H1 (cell line): Measurements from ENCODE around the gene CCDC198. TPM values are rescaled to one million over a fixed set of nuclear protein-coding genes. Genes with fewer than 3 reads are reported as not detected.

Experiments used
- CTCF ChIA-PET: fragments of 300-600 bp; sonication (Branson Sonifier 250); formaldehyde crosslinking; loops from one replicate; lab custom pipeline; 2021; ENCODE audit not compliant: partially characterized antibody; lab: Charles Lee
- POLR2A ChIA-PET: fragments of 300-600 bp; sonication (Branson Sonifier 250); formaldehyde crosslinking; loops from one replicate; lab custom pipeline; 2021; ENCODE audit warnings: inconsistent platforms; ENCODE audit not compliant: partially characterized antibody; lab: Charles Lee
- DNase-seq, 2 experiments: peaks; one replicate each; pipeline versions ENCODE4 v3.0.0 to v3.0.0-alpha.2; 2010 to 2022; ENCODE audit warnings: low spot score in 2 of 2, low read depth in 1 of 2, mixed read lengths in 1 of 2
- FAIRE-seq: peaks from 2 replicates; lab custom pipeline; 2011; peaks lifted over from hg19 to GRCh38; lab: Jason Lieb, UNC
- H2AFZ ChIP-seq: 2 replicates; pipeline ENCODE4 v1.8.1; 2012; ENCODE audit warnings: low read length, inconsistent platforms
- H2AK5ac ChIP-seq: 2 replicates; pipeline ENCODE4 v1.6.1; 2013; ENCODE audit warnings: low read depth, low read length
- H2BK120ac ChIP-seq: replicated peaks from 2 replicates; pipeline ENCODE3; 2013; ENCODE audit warnings: low read depth, low read length, inconsistent platforms
- H2BK12ac ChIP-seq: 2 replicates; pipeline ENCODE4 v1.6.1; 2013; ENCODE audit warnings: low read depth, low read length
- H2BK15ac ChIP-seq: 2 replicates; pipeline ENCODE4 v1.6.1; 2013; ENCODE audit warnings: low read length
- H2BK20ac ChIP-seq: 2 replicates; pipeline ENCODE4 v1.6.1; 2013; ENCODE audit warnings: low read length
- H2BK5ac ChIP-seq: 2 replicates; pipeline ENCODE4 v1.6.1; 2013; ENCODE audit warnings: low read depth, low read length
- H3K14ac ChIP-seq: 2 replicates; pipeline ENCODE4 v1.6.1; 2013; ENCODE audit warnings: inconsistent platforms; ENCODE audit not compliant: insufficient read length
- H3K18ac ChIP-seq: 2 replicates; pipeline ENCODE4 v1.6.1; 2013; ENCODE audit warnings: low read length; ENCODE audit errors: extremely low read depth
- H3K23ac ChIP-seq: 2 replicates; pipeline ENCODE4 v1.6.1; 2013; ENCODE audit warnings: inconsistent platforms; ENCODE audit not compliant: insufficient read length
- H3K23me2 ChIP-seq: 2 replicates; pipeline ENCODE4 v1.6.1; 2013; ENCODE audit warnings: low read depth, low read length
- H3K27ac ChIP-seq: 2 replicates; pipeline ENCODE4 v1.6.1; 2011; ENCODE audit warnings: low read depth, low read length, inconsistent platforms
- H3K27me3 ChIP-seq, 4 experiments: replicated peaks in 1 of 4; 1 replicate in 1 of 4; 2 replicates in 3 of 4; pipeline versions ENCODE4 v1.6.1 to v1.8.1; 2011 to 2013; ENCODE audit warnings: low read length in 3 of 4, mild to moderate bottlenecking in 3 of 4, inconsistent platforms in 2 of 4, mixed read lengths in 2 of 4, moderate library complexity in 1 of 4; ENCODE audit not compliant: control insufficient read depth in 3 of 4, insufficient read depth in 3 of 4; ENCODE audit errors: extremely low read depth in 1 of 4
- H3K36me3 ChIP-seq, 4 experiments: 2 replicates each; pipeline versions ENCODE4 v1.6.1 to v1.8.1; 2011 to 2013; ENCODE audit warnings: mild to moderate bottlenecking in 4 of 4, low read length in 3 of 4, moderate library complexity in 2 of 4, control low read depth in 1 of 4, inconsistent platforms in 1 of 4; ENCODE audit not compliant: insufficient read depth in 4 of 4, control insufficient read depth in 2 of 4
- H3K4ac ChIP-seq: replicated peaks from 2 replicates; pipeline ENCODE3; 2013; ENCODE audit warnings: low read length, low read depth, mixed read lengths, inconsistent platforms; ENCODE audit not compliant: insufficient read length
- H3K4me1 ChIP-seq, 4 experiments: replicated peaks in 1 of 4; 1 replicate in 1 of 4; 2 replicates in 3 of 4; pipeline versions ENCODE4 v1.6.1 to v1.8.1; 2011 to 2013; ENCODE audit warnings: low read length in 3 of 4, inconsistent platforms in 2 of 4, mixed read lengths in 1 of 4; ENCODE audit not compliant: insufficient read depth in 4 of 4, control insufficient read depth in 3 of 4
- H3K4me2 ChIP-seq, 2 experiments: 2 replicates each; pipeline versions ENCODE4 v1.6.1 to v1.8.1; 2011 to 2013; ENCODE audit warnings: low read depth in 2 of 2, low read length in 2 of 2, control low read depth in 1 of 2, inconsistent platforms in 1 of 2, mild to moderate bottlenecking in 1 of 2; ENCODE audit not compliant: insufficient read depth in 1 of 2
- H3K4me3 ChIP-seq, 4 experiments: fragments of 200-600, 300-600 bp in 1 of 4; sonication (generic), shearing (Covaris generic), sonication (Bioruptor Twin) in 1 of 4; 2 replicates each; pipeline versions ENCODE4 v1.5.1 to v1.8.1; 2011 to 2016; ENCODE audit warnings: low read length in 4 of 4, low read depth in 3 of 4, control low read depth in 2 of 4, inconsistent platforms in 2 of 4, mild to moderate bottlenecking in 2 of 4, mixed read lengths in 1 of 4, moderate library complexity in 1 of 4; ENCODE audit not compliant: insufficient read depth in 2 of 4; ENCODE audit errors: extremely low read depth in 1 of 4
- H3K56ac ChIP-seq: replicated peaks from 2 replicates; pipeline ENCODE3; 2013; ENCODE audit warnings: low read depth, mild to moderate bottlenecking, mixed read lengths, low read length, inconsistent platforms; ENCODE audit not compliant: insufficient read length
- H3K79me1 ChIP-seq: 2 replicates; pipeline ENCODE4 v1.6.1; 2013; ENCODE audit warnings: low read depth, low read length, control low read depth
- H3K79me2 ChIP-seq, 2 experiments: 2 replicates each; pipeline versions ENCODE4 v1.6.1 to v1.8.1; 2012 to 2013; ENCODE audit warnings: low read length in 2 of 2, mild to moderate bottlenecking in 2 of 2, inconsistent platforms in 1 of 2; ENCODE audit not compliant: insufficient read depth in 2 of 2, control insufficient read depth in 1 of 2
- H3K9ac ChIP-seq, 4 experiments: replicated peaks in 1 of 4; 1 replicate in 1 of 4; 2 replicates in 3 of 4; pipeline versions ENCODE4 v1.6.1 to v1.8.1; 2011 to 2013; ENCODE audit warnings: low read depth in 3 of 4, low read length in 3 of 4, control low read depth in 2 of 4, mild to moderate bottlenecking in 2 of 4, moderate library complexity in 2 of 4, inconsistent platforms in 1 of 4; ENCODE audit errors: extremely low read depth in 1 of 4
- H3K9me3 ChIP-seq, 2 experiments: 2 replicates each; pipeline versions ENCODE4 v1.6.1 to v1.8.1; 2012 to 2013; ENCODE audit warnings: mild to moderate bottlenecking in 2 of 2, moderate library complexity in 2 of 2, control low read depth in 1 of 2, inconsistent platforms in 1 of 2, low read depth in 1 of 2, low read length in 1 of 2, mixed read lengths in 1 of 2; ENCODE audit not compliant: insufficient read depth in 2 of 2
- H4K20me1 ChIP-seq, 2 experiments: replicated peaks in 1 of 2; 2 replicates each; pipeline versions ENCODE3 to v1.8.1; 2011 to 2013; ENCODE audit warnings: inconsistent platforms in 2 of 2, low read length in 2 of 2, mild to moderate bottlenecking in 1 of 2; ENCODE audit not compliant: insufficient read depth in 2 of 2, control insufficient read depth in 1 of 2
- H4K5ac ChIP-seq: 2 replicates; pipeline ENCODE4 v1.6.1; 2013; ENCODE audit warnings: low read length, low read depth, mixed read lengths, inconsistent platforms; ENCODE audit not compliant: insufficient read length
- H4K8ac ChIP-seq: 2 replicates; pipeline ENCODE4 v1.8.0; 2013; ENCODE audit warnings: mild to moderate bottlenecking, moderate library complexity, low read length, inconsistent platforms; ENCODE audit not compliant: insufficient read depth; ENCODE audit errors: extremely low read depth
- H4K91ac ChIP-seq: replicated peaks from 2 replicates; pipeline ENCODE3; 2013; ENCODE audit warnings: low read length, mixed read lengths, inconsistent platforms; ENCODE audit not compliant: insufficient read length
- BRCA1 ChIP-seq: IDR thresholded peaks from 2 replicates; pipeline ENCODE4 v1.6.1; 2012; ENCODE audit warnings: low read depth, low read length, improper control_type of control experiment
- CBX5 ChIP-seq: fragments of 300-800, 300-1000 bp; sonication (generic); IDR thresholded peaks from 2 replicates; pipeline ENCODE4 v1.7.1; 2016; ENCODE audit warnings: antibody characterized with exemption, low read length, low read depth
- GTF2F1 ChIP-seq: IDR thresholded peaks from 2 replicates; pipeline ENCODE4 v1.6.1; 2012; ENCODE audit warnings: low read depth, low read length, improper control_type of control experiment, borderline replicate concordance
- HDAC6 ChIP-seq: IDR thresholded peaks from one replicate; pipeline ENCODE4 v1.7.1; 2012; ENCODE audit warnings: low read depth, mild to moderate bottlenecking, inconsistent platforms, low read length, moderate library complexity
- JUN ChIP-seq: IDR thresholded peaks from 2 replicates; pipeline ENCODE4 v1.6.1; 2011; ENCODE audit warnings: low read depth, mild to moderate bottlenecking, improper control_type of control experiment, low read length
- POLR2AphosphoS5 ChIP-seq: IDR thresholded peaks from 2 replicates; pipeline ENCODE4 v1.6.1; 2011; ENCODE audit warnings: low read depth, low read length
- RBBP5 ChIP-seq: IDR thresholded peaks from 2 replicates; pipeline ENCODE4 v1.7.1; 2012; ENCODE audit warnings: low read depth, mild to moderate bottlenecking, inconsistent platforms, low read length, moderate library complexity, borderline replicate concordance
- SIRT6 ChIP-seq: IDR thresholded peaks from one replicate; pipeline ENCODE4 v1.7.1; 2012; ENCODE audit warnings: low read length, inconsistent platforms
- TAF7 ChIP-seq: optimal IDR thresholded peaks from 2 replicates; pipeline ENCODE3; 2011; ENCODE audit warnings: low read depth, mild to moderate bottlenecking, inconsistent platforms, low read length, moderate library complexity, borderline replicate concordance
- WGBS, 2 experiments: shearing (Covaris generic) in 1 of 2; methylation state at CpG; one replicate each; pipeline versions ENCODE4 v1.1.6 to v1.1.7; 2013 to 2015; ENCODE audit warnings: low lambda C conversion rate in 2 of 2, mixed read lengths in 2 of 2, inconsistent platforms in 1 of 2, low coverage in 1 of 2, missing lambda C conversion rate in 1 of 2; ENCODE audit not compliant: insufficient replicate concordance in 2 of 2, insufficient coverage in 1 of 2, insufficient read length in 1 of 2; ENCODE audit errors: extremely low coverage in 1 of 2, missing lambda C conversion rate in 1 of 2; 5-methylcytosine and 5-hydroxymethylcytosine counted together
- polyA plus RNA-seq, 7 experiments: library from polyadenylated mRNA; depleted of rRNA in 3 of 7; stranded (reverse) in 5 of 7; unstranded in 2 of 7; fragments of >200 nt in 5 of 7; fragments of 200-250 nt in 2 of 7; gene quantifications; 1 replicate in 5 of 7; 2 replicates in 1 of 7; 4 replicates in 1 of 7; pipeline versions ENCODE4 v1.2.1 to v1.2.3, GENCODE V29; 2011 to 2013; ENCODE audit warnings: missing spikeins in 2 of 7, mixed read lengths in 2 of 7
- total RNA-seq: library from RNA; stranded (reverse); fragmentation: NEBNext Ultra II Directional; extraction: Animal tissue kit (Norgen Biotek cat#: 25700); gene quantifications from 2 replicates; pipeline ENCODE4 v1.2.1, GENCODE V29; 2021
- TF ChIP-seq, protein P1 (sequence below): IDR thresholded peaks from 2 replicates; pipeline ENCODE4 v1.6.1; 2011; ENCODE audit warnings: low read depth, mild to moderate bottlenecking, low read length; ENCODE audit not compliant: insufficient read depth

Gene CCDC198
- total and polyA plus RNA-seq, 2 of the 8 experiments (the other 6 are each of a cell fraction or from before 2014, with no cell fraction given): not detected

DNA sequence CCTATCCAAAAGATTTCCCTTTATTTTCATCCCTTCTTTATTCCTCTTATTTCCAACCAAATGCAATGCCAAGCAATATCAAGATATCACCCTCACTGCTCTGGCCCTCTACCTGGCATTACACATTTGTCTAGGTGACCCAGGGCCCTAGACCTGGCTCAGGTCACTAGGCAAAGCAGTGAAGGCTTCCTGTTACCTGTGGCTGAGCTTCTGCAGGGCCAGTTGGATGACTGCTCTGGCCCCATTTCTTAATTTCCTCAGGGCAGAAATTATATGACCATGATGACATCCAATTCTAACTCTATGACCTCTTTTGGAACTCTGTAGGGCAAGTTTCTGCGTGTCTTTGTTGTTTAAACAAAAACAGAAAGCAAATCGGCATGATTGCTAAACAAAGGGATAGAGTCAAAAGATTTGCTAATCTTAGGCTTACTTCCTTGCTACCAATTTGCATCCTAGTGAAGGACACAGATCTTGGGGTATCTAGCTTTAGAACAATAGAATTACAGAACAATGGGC is 7.4 kb upstream of the CCDC198 start:
- Histone ChIP-seq H2AFZ (0 out of 2 replicates have a peak overlapping the region, but pooled peaks have one; percentile 3), H3K9ac (no peak overlapping the region), H3K9me3 (no peaks in the 10 kb centered on the region), H3K4me2 (no peak overlapping the region), H2BK5ac (0 out of 2 replicates have a peak overlapping the region, but pooled peaks have one; percentile 56), H4K91ac (no peak overlapping the region), H4K5ac (no peak overlapping the region), H3K4me1 (peaks cover 0 to 3% (median under 1%) of the 10 kb centered on the region in 4 experiments; a peak in 3 of 7 replicates), H2BK120ac (no peak overlapping the region), H2AK5ac (no peak overlapping the region), H3K79me1 (no peaks in the 10 kb centered on the region), H3K4ac (no peak overlapping the region), H2BK20ac (no peak overlapping the region), H3K4me3 (no peak overlapping the region; a peak in 1 of 8 replicates), H3K23me2 (no peaks in the 10 kb centered on the region; the same call in 1 of the 2 replicates), H4K8ac (no peak overlapping the region), H2BK12ac (0 out of 2 replicates have a peak overlapping the region, but pooled peaks have one; percentile 27), H3K27me3 (no peaks in the 10 kb centered on the region), H3K79me2 (no peaks in the 10 kb centered on the region), H3K56ac (no peak overlapping the region), H4K20me1 (no peaks in the 10 kb centered on the region), H3K18ac (no peak overlapping the region), H2BK15ac (0 out of 2 replicates have a peak overlapping the region, but pooled peaks have one; percentile 10), H3K14ac (no peak overlapping the region), H3K23ac (no peak overlapping the region), H3K27ac (no peak overlapping the region), H3K36me3 (no peaks in the 10 kb centered on the region)
- DNase-seq (no peak), FAIRE-seq (no peak)
- 66% methylated on average over 2 of the region's 2 CpGs; no CpG with 5 or more reads in 1 of the 2 experiments for WGBS, 2 experiments
- ChIA-PET POLR2A (no interaction called here), CTCF (interaction anchor here (0.8 to 2.4 kb wide), 4 partner anchors 9 to 371 kb away, joined by 3 to 6 read pairs (median 4); no protein-coding TSS in a partner anchor)
- TF ChIP-seq RBBP5 (no peak), GTF2F1 (no peak), TAF7 (no peak), CBX5 (no peak), POLR2AphosphoS5 (no peak), JUN (no peak), HDAC6 (no peak), BRCA1 (no peak), SIRT6 (no peak)
- TF ChIP-seq, protein P1, sequence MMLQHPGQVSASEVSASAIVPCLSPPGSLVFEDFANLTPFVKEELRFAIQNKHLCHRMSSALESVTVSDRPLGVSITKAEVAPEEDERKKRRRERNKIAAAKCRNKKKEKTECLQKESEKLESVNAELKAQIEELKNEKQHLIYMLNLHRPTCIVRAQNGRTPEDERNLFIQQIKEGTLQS: no peak
